PFSK-1 (cell line): ENCODE results near the gene HID1.
A peak's percentile ranks its signal among the peaks of the same experiment; 100 is the strongest.

Experiments used
- FOXP2 ChIP-seq: optimal IDR thresholded peaks from 2 replicates; pipeline ENCODE3; 2011; ENCODE audit warnings: borderline replicate concordance, control low read depth, inconsistent platforms; ENCODE audit not compliant: insufficient read depth; ENCODE audit errors: extremely low read length, extremely low read depth
- POLR2AphosphoS5 ChIP-seq: IDR thresholded peaks from 2 replicates; pipeline ENCODE4 v1.6.1; 2012; ENCODE audit warnings: low read depth, mild to moderate bottlenecking, control low read depth, low read length, moderate library complexity
- SIN3A ChIP-seq: IDR thresholded peaks from 2 replicates; pipeline ENCODE4 v1.6.1; 2012; ENCODE audit warnings: mild to moderate bottlenecking, low read length, moderate library complexity, borderline replicate concordance; ENCODE audit not compliant: insufficient read depth
- TAF1 ChIP-seq: IDR thresholded peaks from 2 replicates; pipeline ENCODE4 v1.6.1; 2012; ENCODE audit warnings: low read length, control low read depth, borderline replicate concordance; ENCODE audit not compliant: insufficient read depth
- TF ChIP-seq, protein P1 (sequence below), 2 experiments: IDR thresholded peaks; 2 replicates each; pipeline versions ENCODE4 v1.6.1 to v1.8.0; 2011 to 2012; ENCODE audit warnings: low read depth in 2 of 2, low read length in 2 of 2, control low read depth in 1 of 2, inconsistent platforms in 1 of 2, mild to moderate bottlenecking in 1 of 2, moderate library complexity in 1 of 2; ENCODE audit not compliant: insufficient read depth in 1 of 2

The HID1 gene

DNA sequence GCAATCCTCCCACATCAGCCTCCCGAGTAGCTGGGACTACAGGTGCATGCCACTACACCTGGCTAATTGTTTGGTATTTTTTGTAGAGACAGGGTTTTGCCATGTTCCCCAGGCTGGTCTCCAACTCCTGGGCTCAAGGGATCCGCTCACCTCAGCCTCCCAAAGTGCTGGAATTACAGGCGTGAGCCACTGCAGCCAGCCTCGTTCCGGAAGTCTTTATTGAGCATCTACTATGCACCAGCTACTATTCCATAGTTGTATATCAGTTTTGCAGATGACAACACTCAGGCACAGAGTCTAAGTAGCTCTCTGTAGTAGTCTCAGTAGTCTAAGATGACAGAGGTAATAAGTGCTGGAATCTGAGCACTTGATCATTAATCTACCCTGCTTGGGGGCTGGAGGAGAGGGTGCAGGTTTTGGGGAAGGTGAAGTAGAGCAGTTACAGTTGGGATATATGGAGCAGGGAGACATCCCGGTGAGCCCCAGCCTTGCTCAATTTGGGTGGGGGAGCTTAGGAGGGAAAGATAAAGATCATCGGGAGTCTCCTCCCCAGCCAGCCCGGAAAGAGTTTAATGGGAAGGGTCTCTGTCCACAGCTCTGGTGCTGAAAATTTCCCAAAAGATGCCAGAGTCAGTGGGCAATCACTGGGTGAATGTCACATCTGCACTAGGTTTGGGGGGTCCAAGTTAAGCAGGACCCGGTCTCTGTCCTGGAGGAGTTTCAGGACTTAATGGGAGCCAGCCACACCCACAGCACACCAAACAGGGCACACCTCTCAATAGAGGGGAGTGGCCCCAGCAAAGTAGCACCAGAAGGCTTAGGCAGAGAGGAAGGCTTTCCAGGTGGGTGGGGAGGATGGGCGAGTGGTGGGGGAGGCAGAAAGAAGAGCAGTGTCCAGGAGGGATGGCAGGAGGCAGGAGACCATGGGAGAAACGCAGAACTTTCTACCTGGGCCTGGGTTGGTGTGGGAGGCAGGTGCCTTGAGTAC is 35.2 kb downstream of the HID1 start:
- TF ChIP-seq, protein P1, sequence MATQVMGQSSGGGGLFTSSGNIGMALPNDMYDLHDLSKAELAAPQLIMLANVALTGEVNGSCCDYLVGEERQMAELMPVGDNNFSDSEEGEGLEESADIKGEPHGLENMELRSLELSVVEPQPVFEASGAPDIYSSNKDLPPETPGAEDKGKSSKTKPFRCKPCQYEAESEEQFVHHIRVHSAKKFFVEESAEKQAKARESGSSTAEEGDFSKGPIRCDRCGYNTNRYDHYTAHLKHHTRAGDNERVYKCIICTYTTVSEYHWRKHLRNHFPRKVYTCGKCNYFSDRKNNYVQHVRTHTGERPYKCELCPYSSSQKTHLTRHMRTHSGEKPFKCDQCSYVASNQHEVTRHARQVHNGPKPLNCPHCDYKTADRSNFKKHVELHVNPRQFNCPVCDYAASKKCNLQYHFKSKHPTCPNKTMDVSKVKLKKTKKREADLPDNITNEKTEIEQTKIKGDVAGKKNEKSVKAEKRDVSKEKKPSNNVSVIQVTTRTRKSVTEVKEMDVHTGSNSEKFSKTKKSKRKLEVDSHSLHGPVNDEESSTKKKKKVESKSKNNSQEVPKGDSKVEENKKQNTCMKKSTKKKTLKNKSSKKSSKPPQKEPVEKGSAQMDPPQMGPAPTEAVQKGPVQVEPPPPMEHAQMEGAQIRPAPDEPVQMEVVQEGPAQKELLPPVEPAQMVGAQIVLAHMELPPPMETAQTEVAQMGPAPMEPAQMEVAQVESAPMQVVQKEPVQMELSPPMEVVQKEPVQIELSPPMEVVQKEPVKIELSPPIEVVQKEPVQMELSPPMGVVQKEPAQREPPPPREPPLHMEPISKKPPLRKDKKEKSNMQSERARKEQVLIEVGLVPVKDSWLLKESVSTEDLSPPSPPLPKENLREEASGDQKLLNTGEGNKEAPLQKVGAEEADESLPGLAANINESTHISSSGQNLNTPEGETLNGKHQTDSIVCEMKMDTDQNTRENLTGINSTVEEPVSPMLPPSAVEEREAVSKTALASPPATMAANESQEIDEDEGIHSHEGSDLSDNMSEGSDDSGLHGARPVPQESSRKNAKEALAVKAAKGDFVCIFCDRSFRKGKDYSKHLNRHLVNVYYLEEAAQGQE (IDR thresholded peaks at IDR 0.05; ENCODE audit: insufficient read depth in 1 of 2, low read depth in 2 of 2, low read length in 2 of 2), result peak; percentile 78 to 93
- no peak for TF ChIP-seq TAF1

DNA sequence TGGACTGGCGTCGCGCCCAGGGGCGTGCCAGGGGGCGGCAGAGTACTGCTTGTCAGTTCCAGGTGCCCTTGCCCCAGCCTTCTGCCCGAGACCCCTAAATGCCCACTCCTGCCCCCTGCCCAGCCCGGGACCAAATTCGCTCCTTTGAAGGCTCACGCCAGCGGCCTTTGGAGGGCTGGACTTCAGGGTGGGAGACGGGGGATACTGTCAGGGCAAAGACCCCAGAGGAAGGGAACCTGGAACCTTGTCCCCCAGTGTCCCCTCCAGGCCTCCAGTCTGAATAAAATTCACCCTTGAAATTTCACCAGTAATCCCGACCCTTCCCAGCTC is 36.1 kb downstream of the HID1 start:
- TF ChIP-seq POLR2AphosphoS5 (no peak), FOXP2 (no peak), TAF1 (no peak), SIN3A (no peak)
- TF ChIP-seq, protein P1 (IDR thresholded peaks at IDR 0.05; ENCODE audit: insufficient read depth in 1 of 2, low read depth in 2 of 2, low read length in 2 of 2), result no peak

DNA sequence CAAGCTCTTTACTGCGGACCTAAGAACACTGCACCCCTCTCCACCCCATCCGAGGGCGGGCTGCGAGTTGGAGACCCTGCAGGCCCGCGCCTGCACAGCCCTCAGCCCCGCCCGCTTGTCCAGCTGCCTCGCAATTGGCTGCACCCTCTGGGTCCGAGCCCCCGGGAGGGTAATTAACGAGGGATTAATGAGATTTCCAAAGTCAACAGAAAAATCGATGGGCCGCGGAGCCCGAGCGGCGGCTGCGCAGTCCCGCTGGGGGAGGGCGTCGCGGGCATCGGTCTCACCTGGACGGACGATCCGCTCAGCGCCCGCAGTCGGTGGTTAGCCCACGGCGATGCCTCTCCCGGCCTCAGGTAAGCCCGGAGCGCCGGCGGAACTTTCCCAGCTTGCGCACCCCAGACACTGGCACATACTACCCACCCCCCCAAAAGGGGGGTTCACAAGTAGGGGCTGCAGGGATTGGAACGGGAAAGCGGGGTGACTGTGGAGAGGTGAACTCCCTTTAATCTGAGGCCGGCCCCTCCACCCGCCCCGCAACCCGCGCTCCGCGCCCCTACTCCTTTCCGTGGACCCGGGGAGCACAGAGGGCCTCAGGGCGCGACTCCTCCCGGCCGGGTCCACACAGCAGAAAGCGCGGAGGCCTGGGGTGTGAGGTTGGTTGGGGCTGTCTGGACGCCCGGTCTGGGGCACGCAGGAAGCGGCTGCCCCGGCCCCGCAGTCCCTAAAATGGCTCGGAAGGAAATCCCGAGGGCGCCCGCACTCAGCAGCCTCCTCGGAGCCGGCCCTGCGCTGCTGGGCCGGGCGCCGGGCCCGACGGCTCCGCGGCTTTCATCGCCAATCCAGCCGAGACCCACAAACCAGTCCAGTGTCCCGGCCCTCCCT is 36.7 kb downstream of the HID1 start, which contains the start of gene OTOP3:
Gene OTOP3 (plus strand): TSS at position 314 of the 885 bp plus-strand sequence. CDS start 24 bp downstream, at position 338.
- TF ChIP-seq SIN3A (no peak), TAF1 (no peak), POLR2AphosphoS5 (no peak), FOXP2 (no peak)
- TF ChIP-seq, protein P1 (IDR thresholded peaks at IDR 0.05; ENCODE audit: insufficient read depth in 1 of 2, low read depth in 2 of 2, low read length in 2 of 2), result no peak

DNA sequence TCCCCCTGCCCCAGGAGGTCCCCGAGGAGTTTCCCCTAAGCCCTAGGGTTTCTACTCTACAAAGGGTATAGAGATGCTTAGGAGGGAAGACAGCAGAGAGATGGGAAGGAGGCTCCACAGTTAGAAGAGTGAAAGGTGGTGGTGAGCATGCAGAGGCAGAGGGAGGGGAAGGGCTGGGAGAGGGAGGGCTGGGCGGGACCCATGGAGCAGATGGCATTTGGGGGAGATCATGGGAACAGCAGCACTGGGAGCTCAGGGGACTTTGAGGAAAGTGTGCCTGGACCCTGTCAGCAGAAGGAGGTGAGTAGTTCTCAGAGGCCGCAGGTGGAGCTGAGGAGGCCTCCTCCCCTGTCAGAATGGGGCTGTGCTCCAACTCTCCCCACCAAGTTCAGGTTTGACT is 37.5 kb downstream of the HID1 start:
- TF ChIP-seq POLR2AphosphoS5, result no peak
- no peak for TF ChIP-seq FOXP2
- TF ChIP-seq TAF1, result no peak

DNA sequence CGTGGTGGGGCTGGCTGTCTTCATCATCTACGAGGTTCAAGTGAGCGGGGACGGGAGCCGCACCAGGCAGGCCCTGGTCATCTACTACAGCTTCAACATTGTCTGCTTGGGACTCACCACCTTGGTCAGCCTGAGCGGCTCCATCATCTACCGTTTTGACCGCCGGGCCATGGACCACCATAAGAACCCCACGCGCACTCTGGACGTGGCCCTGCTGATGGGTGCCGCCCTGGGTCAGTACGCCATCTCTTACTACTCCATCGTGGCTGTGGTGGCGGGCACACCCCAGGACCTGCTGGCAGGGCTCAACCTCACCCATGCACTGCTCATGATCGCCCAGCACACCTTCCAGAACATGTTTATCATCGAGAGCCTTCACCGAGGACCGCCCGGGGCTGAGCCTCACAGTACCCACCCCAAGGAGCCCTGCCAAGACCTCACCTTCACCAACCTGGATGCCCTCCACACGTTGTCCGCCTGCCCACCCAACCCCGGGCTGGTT is 42.0 kb downstream of the HID1 start:
- no peak for TF ChIP-seq TAF1
- TF ChIP-seq, protein P1 (IDR thresholded peaks at IDR 0.05; ENCODE audit: insufficient read depth in 1 of 2, low read depth in 2 of 2, low read length in 2 of 2), result no peak
- TF ChIP-seq SIN3A, result no peak
- TF ChIP-seq POLR2AphosphoS5, result no peak
- no peak for TF ChIP-seq FOXP2
